Activated CD4-positive, alpha-beta T cell treated with anti-CD3 and anti-CD28 coated beads, Interleukin-2, amount 10 ng/mL, durations not matched to agents 24 days and 14 days (primary cell): ENCODE data around the gene DNASE1. TPM values are rescaled to one million over a fixed set of nuclear protein-coding genes. Genes with fewer than 3 reads are reported as not detected.

ENCODE experiments used
- DNase-seq: peaks from one replicate; pipeline ENCODE4 v3.0.0; 2022
- H3K27ac Mint-ChIP-seq: one replicate; pipeline ENCODE4 v1.8.0; 2022; ENCODE audit warnings: mild to moderate bottlenecking, mixed read lengths
- H3K27me3 Mint-ChIP-seq: one replicate; pipeline ENCODE4 v1.8.0; 2022; ENCODE audit warnings: mixed read lengths
- H3K36me3 Mint-ChIP-seq: one replicate; pipeline ENCODE4 v1.8.0; 2022; ENCODE audit warnings: low read depth, mild to moderate bottlenecking, mixed read lengths
- H3K4me1 Mint-ChIP-seq: one replicate; pipeline ENCODE4 v1.8.0; 2021; ENCODE audit warnings: mixed read lengths
- H3K4me3 Mint-ChIP-seq: one replicate; pipeline ENCODE4 v1.8.0; 2022; ENCODE audit warnings: mild to moderate bottlenecking, moderate library complexity, mixed read lengths
- H3K9me3 Mint-ChIP-seq: one replicate; pipeline ENCODE4 v1.8.0; 2021; ENCODE audit warnings: mixed read lengths
- intact Hi-C: fragments of 100-400 bp; cut with micrococcal nuclease; formaldehyde crosslinking; loops from one replicate; pipeline ENCODE4 v1.15.1; 2023
- total RNA-seq: library from RNA; stranded (reverse); gene quantifications from 2 replicates; pipeline ENCODE4 v1.2.3, GENCODE V29; 2022

Gene DNASE1
- total RNA-seq, 1 donor from 2014 or later = 11.0 TPM

DNA sequence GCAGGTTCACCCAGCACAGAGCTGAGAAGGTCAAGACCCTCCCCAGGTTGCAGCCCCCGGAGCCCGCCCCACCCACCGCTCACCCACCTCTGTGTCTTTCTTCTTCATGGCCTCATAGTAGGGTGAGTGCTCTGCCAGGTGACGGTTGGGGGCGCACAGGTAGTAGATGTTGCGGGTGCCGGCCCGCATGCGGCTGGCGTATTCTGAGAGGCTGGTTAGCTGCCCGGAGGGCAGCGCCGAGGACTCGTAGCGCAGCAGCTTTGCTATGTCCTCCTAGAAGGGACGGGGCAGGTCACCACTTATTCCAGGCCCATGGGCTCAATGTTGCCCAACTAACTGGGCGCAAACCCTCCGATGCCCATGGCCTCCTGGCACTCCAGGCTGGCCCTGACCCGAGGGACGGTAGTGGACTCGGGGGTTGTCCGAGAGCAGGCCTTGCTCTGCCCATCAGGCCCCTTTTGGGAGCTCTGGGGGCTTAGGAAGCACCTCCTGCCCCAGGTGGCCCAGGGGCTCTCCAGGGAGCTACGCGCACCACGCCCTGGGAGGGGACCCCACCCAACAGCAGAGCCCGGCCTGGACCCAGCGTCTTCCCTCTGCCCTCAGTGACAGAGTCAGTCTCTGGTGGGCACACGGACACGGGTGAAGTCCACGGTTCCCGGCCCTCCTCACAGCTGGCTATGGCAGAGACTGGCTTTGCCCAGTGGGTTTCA lies 9.9 kb downstream of the DNASE1 start:
- Mint-ChIP-seq H3K4me1 (peaks cover 21% of the 10 kb centered on the region), H3K36me3 (peaks cover 59% of the 10 kb centered on the region)
- intact Hi-C loops = no loop called here

DNA sequence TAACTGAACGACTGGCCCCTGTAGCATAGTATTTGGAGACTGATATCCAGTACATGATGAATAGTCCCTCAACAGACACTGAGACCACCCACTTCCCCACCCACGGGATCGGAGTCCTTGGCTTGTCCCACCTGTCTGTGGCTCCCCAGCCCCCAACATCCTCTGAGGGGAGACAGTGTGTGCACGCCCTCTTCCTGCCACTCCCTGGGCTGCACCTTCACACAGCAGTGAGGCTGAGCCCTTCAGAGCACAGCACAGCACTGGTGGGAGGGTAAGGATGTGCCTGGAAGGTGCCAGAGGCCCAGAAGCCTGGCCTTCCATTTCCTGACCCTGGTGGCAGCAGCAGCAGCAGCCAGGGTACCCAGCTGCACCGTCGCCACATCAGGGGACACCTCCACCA lies 11.0 kb downstream of the DNASE1 start:
- DNase-seq = peak; percentile 75
- Mint-ChIP-seq H3K4me3 (no peak overlapping the region), H3K27ac (peak overlapping the region; percentile 69), H3K27me3 (no peaks in the 10 kb centered on the region), H3K36me3 (peaks cover 56% of the 10 kb centered on the region), H3K9me3 (no peaks in the 10 kb centered on the region), H3K4me1 (peaks cover 20% of the 10 kb centered on the region)
- intact Hi-C loops = no loop called here

More for the DNA sequence above, 9.9 kb downstream of the DNASE1 start:
- Mint-ChIP-seq H3K27ac (no peak overlapping the region), H3K9me3 (no peaks in the 10 kb centered on the region), H3K4me3 (no peak overlapping the region), H3K27me3 (no peaks in the 10 kb centered on the region)
- no peak for DNase-seq

DNA sequence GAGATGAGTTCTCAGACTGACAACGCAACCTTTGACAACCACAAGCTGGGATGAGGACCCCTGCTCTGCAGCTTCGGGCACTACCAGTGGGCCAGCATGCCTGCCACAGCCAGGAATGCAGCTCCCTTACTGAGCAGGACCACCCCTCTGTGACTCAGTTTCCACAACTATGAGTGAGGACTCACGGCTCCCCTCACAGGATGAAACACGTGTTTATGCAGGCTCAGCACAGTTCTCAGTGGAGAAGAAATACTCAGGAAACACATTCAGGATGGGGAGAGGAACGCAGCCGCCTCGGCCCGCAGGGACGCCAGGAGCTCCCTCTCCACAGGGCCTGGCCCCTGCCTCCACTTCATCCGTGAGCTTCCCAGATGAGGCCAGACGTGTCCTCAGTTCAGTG lies 14.1 kb downstream of the DNASE1 start:
- intact Hi-C loops = no loop called here
- H3K4me3 Mint-ChIP-seq = no peak overlapping the region
- H3K9me3 Mint-ChIP-seq = no peaks in the 10 kb centered on the region
- no peak overlapping the region for H3K27ac Mint-ChIP-seq
- H3K27me3 Mint-ChIP-seq = no peaks in the 10 kb centered on the region
- peaks cover 51% of the 10 kb centered on the region for H3K36me3 Mint-ChIP-seq
- DNase-seq = no peak
- peaks cover 20% of the 10 kb centered on the region for H3K4me1 Mint-ChIP-seq

DNA sequence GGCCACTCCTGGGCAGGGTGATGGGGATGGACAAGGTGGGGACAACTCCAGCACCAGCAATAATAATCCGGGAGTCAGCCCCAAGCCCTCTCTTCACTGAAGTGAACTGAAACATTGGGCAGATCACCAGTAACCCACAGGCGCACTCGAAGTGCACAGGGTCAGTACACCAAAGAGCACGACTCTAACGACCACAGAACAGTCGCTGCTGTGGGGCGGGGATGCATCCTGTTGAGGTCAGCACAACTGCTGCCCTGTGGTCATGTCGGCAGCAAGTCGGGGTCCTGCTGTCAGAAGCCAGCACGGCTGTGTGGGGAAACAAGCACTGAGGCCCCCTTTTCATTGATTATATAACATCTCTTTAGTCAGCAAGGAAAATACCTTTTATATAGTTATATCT lies 14.6 kb downstream of the DNASE1 start:
- Mint-ChIP-seq H3K4me1 (peaks cover 20% of the 10 kb centered on the region), H3K4me3 (no peak overlapping the region), H3K9me3 (no peaks in the 10 kb centered on the region), H3K27me3 (no peaks in the 10 kb centered on the region), H3K36me3 (peaks cover 54% of the 10 kb centered on the region), H3K27ac (no peak overlapping the region)
- intact Hi-C loops = no loop called here
- DNase-seq = no peak

DNA sequence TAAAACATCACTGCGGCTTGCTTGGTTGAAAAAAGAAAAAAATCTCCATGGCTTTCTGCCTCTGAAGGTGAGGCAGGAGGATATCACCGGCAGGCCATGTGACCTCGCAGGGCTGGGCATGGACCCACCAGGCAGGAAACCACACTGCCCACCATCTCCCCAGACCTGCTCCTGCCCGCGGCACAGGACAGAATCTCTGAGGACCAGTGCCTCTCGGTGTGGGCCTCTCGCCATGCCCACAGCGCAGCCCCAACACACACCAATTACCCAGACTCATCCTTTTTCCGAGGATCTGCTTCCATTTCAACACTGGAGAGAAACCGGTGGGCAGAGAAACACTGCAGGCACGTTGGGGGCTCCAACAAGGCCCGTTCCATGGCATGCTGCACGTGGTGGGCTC lies 16.2 kb downstream of the DNASE1 start:
- peaks cover 14% of the 10 kb centered on the region for H3K4me1 Mint-ChIP-seq
- DNase-seq = no peak
- H3K27ac Mint-ChIP-seq = no peak overlapping the region
- no peaks in the 10 kb centered on the region for H3K9me3 Mint-ChIP-seq
- no peaks in the 10 kb centered on the region for H3K27me3 Mint-ChIP-seq
- intact Hi-C loops = no loop called here
- H3K4me3 Mint-ChIP-seq = no peak overlapping the region
- peaks cover 54% of the 10 kb centered on the region for H3K36me3 Mint-ChIP-seq

DNA sequence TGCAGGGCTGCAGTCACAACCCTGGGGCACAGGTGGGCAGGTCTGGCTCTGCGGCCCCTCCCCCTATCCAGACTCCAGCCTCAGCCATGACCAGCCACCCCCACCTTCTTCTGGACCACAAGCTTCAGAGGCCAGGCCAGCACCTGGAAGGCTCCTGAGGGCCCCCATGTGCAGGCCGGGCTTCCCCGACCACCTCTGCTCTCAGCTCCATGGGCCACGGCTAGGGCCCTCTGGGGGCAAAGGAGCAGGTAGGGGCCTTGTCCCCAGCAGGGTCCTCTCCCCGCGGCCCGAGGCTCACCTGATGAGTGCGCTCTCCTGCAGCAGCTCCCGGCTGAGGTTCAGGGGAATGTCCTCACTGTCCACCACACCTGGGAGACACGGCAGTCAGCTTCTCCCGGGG lies 16.9 kb downstream of the DNASE1 start:
- Mint-ChIP-seq H3K4me3 (no peak overlapping the region), H3K27ac (no peak overlapping the region), H3K9me3 (no peaks in the 10 kb centered on the region), H3K4me1 (peaks cover 7% of the 10 kb centered on the region), H3K27me3 (no peaks in the 10 kb centered on the region), H3K36me3 (peaks cover 50% of the 10 kb centered on the region)
- DNase-seq = no peak
- intact Hi-C loops = no loop called here

DNA sequence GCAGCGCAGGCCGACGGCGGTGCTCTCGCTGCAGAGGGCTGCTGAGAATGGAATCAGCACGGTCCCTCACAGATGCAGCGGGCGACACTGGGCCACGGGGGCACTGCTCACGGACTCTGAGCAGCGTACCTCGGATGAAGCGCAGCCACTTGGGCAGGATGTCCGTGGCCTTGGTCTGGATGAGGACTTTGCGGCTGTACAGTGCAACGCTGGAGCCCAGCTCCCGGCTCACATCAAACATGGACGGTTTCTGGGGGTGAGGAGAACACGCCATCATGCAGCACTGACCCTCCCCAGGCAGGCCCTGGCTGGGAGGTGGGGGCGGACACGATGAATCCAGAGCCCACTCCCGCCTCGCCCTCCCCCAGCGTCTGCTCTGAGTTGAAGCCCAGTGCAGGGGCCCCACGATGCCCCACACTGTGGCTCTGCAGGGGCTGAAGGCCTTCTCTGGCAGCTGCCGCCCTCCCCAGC lies 18.1 kb downstream of the DNASE1 start:
- intact Hi-C loops = no loop called here
- Mint-ChIP-seq H3K4me3 (no peak overlapping the region), H3K27me3 (no peaks in the 10 kb centered on the region), H3K9me3 (no peaks in the 10 kb centered on the region), H3K36me3 (peaks cover 51% of the 10 kb centered on the region), H3K4me1 (peaks cover 3% of the 10 kb centered on the region), H3K27ac (no peak overlapping the region)
- no peak for DNase-seq

DNA sequence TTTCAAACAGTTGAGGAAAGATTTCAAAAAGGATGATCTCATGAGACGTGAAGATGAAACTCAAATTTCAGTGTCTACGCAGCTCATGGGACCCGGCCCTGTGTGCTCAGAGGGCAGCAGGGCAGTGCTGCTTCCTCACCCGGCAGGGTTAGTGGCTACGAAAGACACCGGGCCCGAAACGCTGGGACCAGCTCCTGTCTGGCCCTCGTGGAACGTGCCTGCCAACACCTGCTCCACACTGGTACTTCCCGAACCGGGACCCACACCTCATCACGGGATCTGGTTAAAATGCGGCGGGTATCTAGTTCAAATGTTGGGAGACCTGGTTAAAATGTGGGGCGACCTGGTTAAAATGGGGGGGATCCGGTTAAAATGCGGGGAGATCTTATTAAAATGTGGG lies 18.7 kb downstream of the DNASE1 start:
- Mint-ChIP-seq H3K9me3 (no peaks in the 10 kb centered on the region), H3K36me3 (peaks cover 52% of the 10 kb centered on the region), H3K27me3 (no peaks in the 10 kb centered on the region), H3K4me1 (peaks cover 3% of the 10 kb centered on the region), H3K4me3 (no peak overlapping the region), H3K27ac (no peak overlapping the region)
- no peak for DNase-seq
- intact Hi-C loops = no loop called here

DNA sequence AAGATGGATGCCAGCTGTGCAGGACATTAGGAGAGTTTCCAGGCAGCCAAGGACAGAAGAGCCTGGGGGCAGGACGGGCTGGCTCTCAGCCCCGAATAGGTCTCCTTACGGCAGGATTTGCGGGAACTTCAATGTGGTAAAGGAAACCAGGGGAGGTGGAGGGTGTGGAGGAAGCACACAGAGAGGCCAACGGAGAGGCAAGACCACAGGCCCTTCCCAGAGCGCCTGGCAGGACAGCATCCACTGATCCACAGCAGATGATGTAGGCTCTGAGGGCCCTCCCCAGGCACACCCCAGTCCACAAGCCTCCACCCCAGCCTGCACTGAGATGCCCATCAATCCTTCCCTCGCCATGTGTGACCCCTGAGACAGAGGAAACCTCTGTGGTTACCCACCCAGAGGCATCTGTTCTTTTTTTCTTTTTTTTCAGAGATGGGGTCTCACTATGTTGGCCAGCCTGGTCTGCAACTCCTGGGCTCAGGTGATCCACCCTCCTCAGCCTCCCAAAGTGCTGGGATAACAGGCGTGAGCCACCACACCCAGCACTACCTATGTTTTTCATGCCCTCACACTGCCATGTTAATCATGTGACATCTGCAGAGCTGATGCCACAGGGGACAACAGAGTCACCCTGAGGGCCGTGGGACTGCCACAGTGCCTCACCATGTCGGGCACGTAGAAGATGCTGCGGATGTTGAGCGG lies 19.3 kb downstream of the DNASE1 start:
- DNase-seq = no peak
- no peak overlapping the region for H3K27ac Mint-ChIP-seq
- H3K9me3 Mint-ChIP-seq = no peaks in the 10 kb centered on the region
- H3K4me3 Mint-ChIP-seq = no peak overlapping the region
- peaks cover 51% of the 10 kb centered on the region for H3K36me3 Mint-ChIP-seq
- H3K27me3 Mint-ChIP-seq = no peaks in the 10 kb centered on the region
- intact Hi-C loops = no loop called here
- H3K4me1 Mint-ChIP-seq = peaks cover 3% of the 10 kb centered on the region

DNA sequence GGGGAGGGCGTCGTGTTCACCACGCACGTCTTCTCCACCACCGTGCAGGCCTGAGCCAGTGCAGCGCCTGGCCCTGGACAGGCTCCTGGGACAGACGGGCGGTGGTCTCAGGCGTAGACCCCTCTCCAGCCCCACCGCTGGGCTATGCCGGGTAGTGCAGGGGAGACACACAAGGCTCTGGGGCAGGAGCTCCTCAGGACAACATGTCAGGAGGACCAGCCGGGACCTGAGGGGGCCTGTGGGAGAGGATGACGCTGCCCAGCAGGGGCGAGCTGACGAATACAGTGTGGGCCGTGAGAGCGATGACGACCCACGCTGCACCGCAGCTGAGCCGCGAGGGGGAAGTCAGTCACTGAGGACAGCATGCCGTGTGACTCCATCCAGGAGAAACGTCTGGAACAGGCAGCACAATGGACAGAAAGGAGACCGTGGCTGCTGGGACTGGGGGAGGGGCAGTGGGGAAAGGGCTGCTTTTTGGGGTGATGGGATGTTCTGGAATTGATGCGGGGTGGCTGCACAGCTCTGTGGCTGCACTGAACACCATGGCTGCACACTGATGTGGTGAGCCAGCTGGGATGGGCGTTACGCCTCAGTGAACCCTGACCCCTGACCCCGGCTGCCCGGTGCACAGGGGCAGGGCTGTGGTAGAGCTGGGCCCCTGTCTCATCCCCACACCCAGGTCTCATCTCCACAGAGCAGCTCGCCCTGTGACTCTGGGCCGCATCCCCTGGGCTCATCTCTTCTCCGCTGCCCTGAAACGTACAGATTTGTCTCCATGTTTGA lies 20.2 kb downstream of the DNASE1 start:
- Mint-ChIP-seq H3K4me1 (peaks cover 1% of the 10 kb centered on the region), H3K27ac (no peak overlapping the region), H3K27me3 (no peaks in the 10 kb centered on the region), H3K36me3 (peaks cover 52% of the 10 kb centered on the region), H3K9me3 (no peaks in the 10 kb centered on the region), H3K4me3 (no peak overlapping the region)
- intact Hi-C loops = no loop called here
- DNase-seq = no peak

DNA sequence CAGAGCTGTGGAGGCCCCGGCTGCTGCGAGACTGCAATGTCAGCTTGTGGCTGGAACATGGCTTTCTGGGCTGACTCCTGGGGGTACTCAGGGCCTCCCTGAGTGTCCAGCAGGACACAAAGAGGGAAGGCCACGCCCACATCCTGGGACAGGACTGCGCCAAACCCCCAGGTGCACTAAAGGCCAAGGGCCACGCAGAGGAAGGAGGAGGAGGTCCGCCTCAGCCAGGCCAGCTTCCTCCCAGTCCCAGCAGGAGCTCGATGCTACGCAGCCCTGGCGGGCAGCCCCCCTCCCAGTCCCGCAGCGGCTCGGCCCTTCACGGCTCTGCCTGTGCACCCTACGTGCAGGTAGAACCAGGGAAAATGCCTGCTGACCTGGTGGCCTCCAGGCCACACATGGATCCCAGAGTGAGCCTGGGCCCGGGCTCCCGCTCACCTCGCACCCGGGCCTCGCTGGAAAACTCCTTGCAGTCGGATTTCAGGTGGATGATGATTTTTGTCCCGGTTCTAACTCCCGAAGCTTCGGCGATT lies 21.2 kb downstream of the DNASE1 start:
- no peaks in the 10 kb centered on the region for H3K9me3 Mint-ChIP-seq
- H3K4me1 Mint-ChIP-seq = no peaks in the 10 kb centered on the region
- H3K36me3 Mint-ChIP-seq = peaks cover 50% of the 10 kb centered on the region
- intact Hi-C loops = no loop called here
- H3K27ac Mint-ChIP-seq = no peak overlapping the region
- no peaks in the 10 kb centered on the region for H3K27me3 Mint-ChIP-seq
- DNase-seq = no peak
- no peak overlapping the region for H3K4me3 Mint-ChIP-seq

DNA sequence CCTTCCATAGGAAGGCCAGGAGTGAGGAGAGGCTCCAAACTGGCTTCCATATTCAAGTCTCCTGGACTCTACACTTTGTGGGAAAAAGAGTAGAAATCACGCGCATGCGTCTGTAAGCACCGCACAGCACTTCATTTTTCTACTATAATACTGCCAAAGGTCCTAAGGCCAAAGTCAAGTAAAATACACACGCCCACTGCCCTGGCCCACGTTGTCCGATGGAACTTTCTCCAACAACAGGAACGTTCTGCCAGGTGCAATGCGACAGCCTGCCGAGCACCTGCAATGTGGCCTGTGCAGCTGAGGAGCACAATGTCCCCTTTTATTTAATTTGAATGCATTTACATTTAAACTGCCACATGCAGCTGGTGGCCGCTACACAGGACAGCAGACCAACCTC lies 23.5 kb downstream of the DNASE1 start:
- no peaks in the 10 kb centered on the region for H3K9me3 Mint-ChIP-seq
- no peaks in the 10 kb centered on the region for H3K27me3 Mint-ChIP-seq
- H3K4me1 Mint-ChIP-seq = no peaks in the 10 kb centered on the region
- intact Hi-C loops = no loop called here
- peaks cover 51% of the 10 kb centered on the region for H3K36me3 Mint-ChIP-seq
- no peak overlapping the region for H3K4me3 Mint-ChIP-seq
- no peak for DNase-seq
- H3K27ac Mint-ChIP-seq = no peak overlapping the region

DNA sequence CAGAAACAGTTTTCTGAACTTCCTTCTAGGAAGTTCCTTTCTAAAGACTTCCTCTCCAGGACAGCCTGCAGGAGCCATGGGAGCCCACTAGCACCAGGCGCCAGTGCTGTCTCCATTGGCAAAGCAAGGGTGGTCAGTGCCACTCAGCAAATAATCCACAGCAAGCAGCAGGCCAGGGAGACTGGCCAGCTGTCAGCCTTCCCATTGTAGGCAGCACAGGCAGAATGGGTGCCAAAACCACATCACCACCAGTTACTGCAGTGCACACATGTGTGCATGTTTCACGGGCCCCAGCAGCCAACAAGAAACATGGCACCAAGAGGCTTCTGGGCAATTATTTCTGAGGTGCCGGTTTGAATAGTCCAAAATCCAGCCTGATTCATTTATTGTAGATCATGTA lies 26.7 kb downstream of the DNASE1 start:
- H3K9me3 Mint-ChIP-seq = no peaks in the 10 kb centered on the region
- H3K27ac Mint-ChIP-seq = no peak overlapping the region
- intact Hi-C loops = no loop called here
- no peak for DNase-seq
- no peak overlapping the region for H3K4me3 Mint-ChIP-seq
- no peaks in the 10 kb centered on the region for H3K4me1 Mint-ChIP-seq
- no peaks in the 10 kb centered on the region for H3K27me3 Mint-ChIP-seq
- peaks cover 47% of the 10 kb centered on the region for H3K36me3 Mint-ChIP-seq

DNA sequence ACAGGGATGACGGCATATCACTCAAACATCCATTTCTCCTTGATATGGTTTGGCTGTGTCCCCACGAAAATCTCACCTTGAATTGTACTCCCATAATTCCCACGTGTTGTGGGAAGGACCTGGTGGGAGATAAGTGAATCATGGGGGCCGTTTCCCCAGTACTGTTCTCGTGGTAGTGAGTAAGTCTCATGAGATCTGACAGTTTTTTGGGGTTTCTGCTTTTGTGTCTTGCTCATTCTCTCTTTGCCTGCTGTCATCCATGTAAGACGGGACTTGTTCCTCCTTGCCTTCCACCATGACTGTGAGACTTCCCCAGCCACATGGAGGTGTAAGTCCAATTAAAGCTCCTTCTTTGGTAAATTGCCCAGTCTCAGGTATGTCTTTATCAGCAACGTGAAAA lies 32.5 kb downstream of the DNASE1 start:
- H3K4me1 Mint-ChIP-seq = peaks cover 7% of the 10 kb centered on the region
- no peaks in the 10 kb centered on the region for H3K27me3 Mint-ChIP-seq
- H3K4me3 Mint-ChIP-seq = no peak overlapping the region
- peaks cover 48% of the 10 kb centered on the region for H3K36me3 Mint-ChIP-seq
- peak overlapping the region; percentile 46 for H3K27ac Mint-ChIP-seq
- intact Hi-C loops = loop anchor here (2.0 kb wide), 1 partner anchor 62 kb away; no protein-coding TSS in a partner anchor
- H3K9me3 Mint-ChIP-seq = no peaks in the 10 kb centered on the region
- no peak for DNase-seq
